Testis (tissue), 3 donors: ENCODE measurements around the gene RASIP1. TPM values are rescaled to one million over a fixed set of nuclear protein-coding genes. Genes with fewer than 3 reads are reported as not detected.

Experiments used
- DNase-seq: peaks from one replicate; pipeline ENCODE4 v3.0.0-alpha.2; 2019
- H3K27ac ChIP-seq, 2 donors: fragments of 200-600 bp; sonication (generic); one replicate each; pipeline ENCODE4 v1.5.1; 2019
- H3K27me3 ChIP-seq: fragments of 200-600 bp; sonication (generic); one replicate; pipeline ENCODE4 v1.5.1; 2019
- H3K36me3 ChIP-seq: fragments of 200-600 bp; sonication (generic); one replicate; pipeline ENCODE4 v1.5.1; 2017; ENCODE audit warnings: low read depth; ENCODE audit errors: missing control alignments
- H3K4me1 ChIP-seq: fragments of 200-600 bp; sonication (generic); one replicate; pipeline ENCODE4 v1.5.1; 2019
- H3K4me3 ChIP-seq, 2 donors: fragments of 200-600 bp; sonication (generic); one replicate each; pipeline ENCODE4 v1.5.1; 2017 to 2019
- H3K9me3 ChIP-seq: fragments of 200-600 bp; sonication (generic); one replicate; pipeline ENCODE4 v1.5.1; 2017
- POLR2A ChIP-seq: fragments of 450-650 bp; IDR thresholded peaks from one replicate; pipeline ENCODE4 v1.6.1; 2017; ENCODE audit warnings: antibody characterized with exemption, mild to moderate bottlenecking, moderate library complexity
- WGBS, 2 donors: methylation state at CpG; one replicate each; pipeline ENCODE4 v1.1.5; 2018; 5-methylcytosine and 5-hydroxymethylcytosine counted together
- intact Hi-C: fragments of 100-400 bp; cut with DNase I; formaldehyde crosslinking; loops from one replicate; pipeline ENCODE4 v1.15.1; 2023; ENCODE audit warnings: low total_unique reads
- polyA plus RNA-seq: library from polyadenylated mRNA; stranded (reverse); fragments of 350-450 nt; fragmentation: Illumina TruSeq; extraction: RNeasy Lipid Tissue Mini Kit (QIAGEN cat#74804); gene quantifications from one replicate; pipeline ENCODE4 v1.2.3, GENCODE V29; 2014; ENCODE audit warnings: low read depth, low replicate concordance; ENCODE audit not compliant: insufficient read depth
- total RNA-seq, 2 donors: library from RNA; depleted of rRNA; stranded (reverse); fragments of >200 nt; gene quantifications; one replicate each; pipeline ENCODE4 v1.2.3, GENCODE V29; 2016
- TF ChIP-seq, protein P1 (sequence below), 3 experiments: fragments of 450-650 bp in 2 of 3; fragments of 200-600 bp in 1 of 3; sonication (generic) in 1 of 3; IDR thresholded peaks; one replicate each; pipeline ENCODE4 v1.5.1; 2016 to 2019; ENCODE audit warnings: antibody characterized with exemption in 3 of 3, mild to moderate bottlenecking in 2 of 3, moderate library complexity in 1 of 3

RASIP1 gene
- total and polyA plus RNA-seq, 3 donors from 2014 or later, result 8.8 to 21.4 (median 11.2) TPM

GRCh38 chr19:48724796-48725753, 15.3 kb downstream of the RASIP1 start:
- peak; percentile 65 for DNase-seq
- TF ChIP-seq, protein P1, sequence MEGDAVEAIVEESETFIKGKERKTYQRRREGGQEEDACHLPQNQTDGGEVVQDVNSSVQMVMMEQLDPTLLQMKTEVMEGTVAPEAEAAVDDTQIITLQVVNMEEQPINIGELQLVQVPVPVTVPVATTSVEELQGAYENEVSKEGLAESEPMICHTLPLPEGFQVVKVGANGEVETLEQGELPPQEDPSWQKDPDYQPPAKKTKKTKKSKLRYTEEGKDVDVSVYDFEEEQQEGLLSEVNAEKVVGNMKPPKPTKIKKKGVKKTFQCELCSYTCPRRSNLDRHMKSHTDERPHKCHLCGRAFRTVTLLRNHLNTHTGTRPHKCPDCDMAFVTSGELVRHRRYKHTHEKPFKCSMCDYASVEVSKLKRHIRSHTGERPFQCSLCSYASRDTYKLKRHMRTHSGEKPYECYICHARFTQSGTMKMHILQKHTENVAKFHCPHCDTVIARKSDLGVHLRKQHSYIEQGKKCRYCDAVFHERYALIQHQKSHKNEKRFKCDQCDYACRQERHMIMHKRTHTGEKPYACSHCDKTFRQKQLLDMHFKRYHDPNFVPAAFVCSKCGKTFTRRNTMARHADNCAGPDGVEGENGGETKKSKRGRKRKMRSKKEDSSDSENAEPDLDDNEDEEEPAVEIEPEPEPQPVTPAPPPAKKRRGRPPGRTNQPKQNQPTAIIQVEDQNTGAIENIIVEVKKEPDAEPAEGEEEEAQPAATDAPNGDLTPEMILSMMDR (IDR thresholded peaks at IDR 0.05), result no peak
- no peak for TF ChIP-seq POLR2A
- Histone ChIP-seq H3K27ac (peak overlapping the region; percentile 53 to 90), H3K9me3 (no peaks in the 10 kb centered on the region), H3K36me3 (no peaks in the 10 kb centered on the region), H3K4me3 (no peak overlapping the region), H3K4me1 (peaks cover 16% of the 10 kb centered on the region), H3K27me3 (no peaks in the 10 kb centered on the region)
- 50 to 59% methylated on average over 11 of the region's 11 CpGs for WGBS, 2 donors
- intact Hi-C loops, result no loop called here

DNA sequence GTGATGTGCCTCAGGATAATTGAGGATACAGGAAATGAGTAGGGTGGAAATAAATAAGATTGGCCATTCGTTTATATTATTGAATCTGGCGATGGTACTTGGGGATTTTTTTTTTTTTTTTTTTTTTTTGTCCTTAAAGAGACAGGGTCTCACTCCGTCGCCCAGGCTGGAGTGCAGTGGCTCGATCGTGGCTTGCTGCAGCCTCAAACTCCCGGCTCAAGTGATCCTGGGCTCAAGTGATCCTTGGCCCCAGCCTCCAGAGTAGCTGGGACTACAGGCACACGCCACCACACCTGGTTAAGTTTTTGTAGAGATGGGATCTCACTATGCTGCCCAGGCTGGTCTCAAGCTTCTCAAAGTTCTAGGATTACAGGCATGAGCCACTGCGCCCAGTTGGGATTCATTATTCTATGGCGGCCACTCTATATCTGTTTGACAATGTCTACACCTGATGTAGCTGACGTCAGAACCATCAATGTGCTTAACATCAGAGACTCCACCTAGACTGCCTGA, 18.2 kb downstream of the RASIP1 start:
- TF ChIP-seq, protein P1 (IDR thresholded peaks at IDR 0.05), result no peak
- no peak for TF ChIP-seq POLR2A
- Histone ChIP-seq H3K4me3 (no peak overlapping the region), H3K9me3 (no peaks in the 10 kb centered on the region), H3K27me3 (no peaks in the 10 kb centered on the region), H3K36me3 (no peaks in the 10 kb centered on the region), H3K27ac (no peak overlapping the region), H3K4me1 (peaks cover 36% of the 10 kb centered on the region)
- intact Hi-C loops, result no loop called here
- DNase-seq, result no peak
- WGBS, 2 donors, result 74 to 83% methylated on average over 11 of the region's 11 CpGs

DNA sequence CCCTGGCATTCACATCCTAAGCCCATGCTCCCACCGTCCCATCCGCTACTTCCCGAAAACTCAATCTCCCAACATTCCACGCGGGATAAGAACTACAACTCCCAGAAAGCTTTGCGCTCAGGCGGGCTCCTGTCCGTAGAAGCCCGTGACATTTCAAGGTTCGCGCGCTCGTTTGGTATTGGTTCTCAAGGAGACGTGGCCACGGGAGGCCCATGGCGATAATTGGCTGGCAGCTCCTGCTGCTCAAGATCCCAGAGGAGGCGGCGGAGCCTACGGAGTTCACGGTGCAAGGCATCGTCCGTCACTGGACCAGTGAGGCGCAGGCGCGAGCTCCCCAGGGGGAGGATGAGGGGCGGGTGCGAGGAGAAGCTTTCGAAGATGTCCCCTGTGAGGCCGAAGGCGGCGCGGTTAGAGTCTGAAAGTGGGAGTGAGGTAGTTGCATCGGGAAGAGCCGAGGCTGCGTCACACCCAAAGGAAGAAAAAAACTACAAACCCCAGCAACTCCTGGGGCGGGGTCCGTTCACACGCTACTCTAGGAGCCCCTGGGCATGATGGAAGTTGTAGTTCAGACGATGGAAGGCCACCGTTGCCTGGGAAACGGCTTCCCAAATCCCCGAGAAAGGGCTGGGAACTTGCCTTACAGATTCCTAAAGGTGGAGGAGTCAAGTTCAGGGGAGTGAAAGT, 19.7 kb downstream of the RASIP1 start:
- Histone ChIP-seq H3K9me3 (no peaks in the 10 kb centered on the region), H3K27me3 (no peaks in the 10 kb centered on the region), H3K4me1 (peaks cover 46% of the 10 kb centered on the region), H3K4me3 (peak overlapping the region; percentile 51 to 58), H3K27ac (peak overlapping the region; percentile 29 to 87), H3K36me3 (no peaks in the 10 kb centered on the region)
- WGBS, 2 donors, result 4 to 12% methylated on average over 32 to 41 of the region's 42 CpGs
- TF ChIP-seq POLR2A, result no peak
- TF ChIP-seq, protein P1 (IDR thresholded peaks at IDR 0.05), result no peak
- DNase-seq, result peak; percentile 100
- intact Hi-C loops, result no loop called here

GRCh38 chr19:48720251-48720612, 20.2 kb downstream of the RASIP1 start:
- Histone ChIP-seq H3K36me3 (no peaks in the 10 kb centered on the region), H3K27me3 (no peaks in the 10 kb centered on the region), H3K27ac (peak overlapping the region; percentile 29 to 87), H3K4me3 (peak overlapping the region; percentile 51 to 58), H3K4me1 (peaks cover 47% of the 10 kb centered on the region), H3K9me3 (no peaks in the 10 kb centered on the region)
- TF ChIP-seq, protein P1 (IDR thresholded peaks at IDR 0.05), result no peak
- TF ChIP-seq POLR2A, result no peak
- intact Hi-C loops, result no loop called here
- no peak for DNase-seq
- WGBS, 2 donors, result 3 to 14% methylated on average over 11 to 12 of the region's 12 CpGs
